Stimulated activated CD4-positive, alpha-beta T cell treated with anti-CD3 and anti-CD28 coated beads, Interleukin-1b, Interleukin-23, amount 100 ng/mL, for 24 hours (primary cell): ENCODE measurements around the gene DBN1.
"Not testable (repeated sequence)": the region's sequence is repeated elsewhere in the genome, so short reads cannot be mapped to it uniquely, and the experiment has no call there.

Experiments used
- DNase-seq, 4 experiments: peaks; one replicate each; pipeline ENCODE4 v3.0.0-alpha.2; 2020; ENCODE audit warnings: low read depth in 4 of 4, low spot score in 1 of 4

The DBN1 gene

GRCh38 chr5:177491983-177492746 lies 18.7 kb upstream of the DBN1 start:
- DNase-seq: no peak

- DNase-seq: no peak
These were observed 18.1 kb upstream of the DBN1 start for GRCh38 chr5:177491429-177491945.

GRCh38 chr5:177490992-177491391 lies 17.6 kb upstream of the DBN1 start:
- DNase-seq: no peak

- DNase-seq: no peak
These were observed 17.0 kb upstream of the DBN1 start for GRCh38 chr5:177490311-177490991.

- DNase-seq: no peak
These were observed 15.8 kb upstream of the DBN1 start for GRCh38 chr5:177489119-177489716.

- no peak for DNase-seq
These were observed 14.5 kb upstream of the DBN1 start for GRCh38 chr5:177487975-177488374.

- DNase-seq: no peak
These were observed 13.7 kb upstream of the DBN1 start for GRCh38 chr5:177487144-177487543.

GRCh38 chr5:177486256-177486655 lies 12.8 kb upstream of the DBN1 start:
- DNase-seq: no peak

- DNase-seq: not testable (repeated sequence)
These were observed 12.3 kb upstream of the DBN1 start for GRCh38 chr5:177485753-177486152.

GRCh38 chr5:177484902-177485549 lies 11.6 kb upstream of the DBN1 start:
- no peak for DNase-seq

GRCh38 chr5:177483994-177484901 lies 10.8 kb upstream of the DBN1 start:
- no peak for DNase-seq

GRCh38 chr5:177483042-177483441 lies 9.6 kb upstream of the DBN1 start:
- no peak for DNase-seq

GRCh38 chr5:177482359-177482795 lies 8.9 kb upstream of the DBN1 start:
- DNase-seq: no peak

GRCh38 chr5:177479774-177480173 lies 6.3 kb upstream of the DBN1 start:
- DNase-seq: no peak

GRCh38 chr5:177478711-177479646 lies 5.5 kb upstream of the DBN1 start:
- no peak for DNase-seq

GRCh38 chr5:177477701-177478477 lies 4.5 kb upstream of the DBN1 start:
- no peak for DNase-seq

GRCh38 chr5:177476531-177477233 lies 3.2 kb upstream of the DBN1 start:
- no peak for DNase-seq
